ENCODE measurements around the gene NUMBL. TPM values are rescaled to one million over a fixed set of nuclear protein-coding genes. Genes with fewer than 3 reads are reported as not detected.

The NUMBL gene
- total and polyA plus RNA-seq, 2 of the 4 experiments (the other 2 are of a cell fraction): 6.3 to 29.0 TPM

GRCh38 chr19:40726279-40726678 lies 35.8 kb upstream of the NUMBL start:
- Histone ChIP-seq H4K20me1 (ENCODE audit: insufficient read depth, low read length) (peaks cover 4% of the 10 kb centered on the region; the same call in 1 of the 2 replicates), H4K91ac (ENCODE audit: insufficient read depth, low read depth, low read length) (no peak overlapping the region), H4K5ac (ENCODE audit: low read depth, low read length) (no peak overlapping the region), H3K4me2 (ENCODE audit: low read depth, low read length) (no peak overlapping the region), H2AFZ (replicated peaks; ENCODE audit: low read length, poor library complexity) (no peak overlapping the region), H3K27me3 (ENCODE audit: control insufficient read depth, insufficient read depth, low read length) (no peaks in the 10 kb centered on the region), H3K79me1 (ENCODE audit: low read depth in 1 of 2, low read length in 2 of 2) (peaks cover 30 to 55% of the 10 kb centered on the region in 2 experiments), H3K36me3 (ENCODE audit: control insufficient read depth, insufficient read depth, low read length) (peaks cover 58% of the 10 kb centered on the region), H2BK20ac (ENCODE audit: low read depth, low read length) (no peak overlapping the region), H2AK9ac (replicated peaks; ENCODE audit: low read depth, low read length, poor library complexity) (no peak overlapping the region), H4K8ac (ENCODE audit: low read depth in 2 of 2, low read length in 2 of 2) (no peak overlapping the region), H3K9me3 (ENCODE audit: control insufficient read depth, insufficient read depth, low read length) (no peaks in the 10 kb centered on the region; the same call in 1 of the 2 replicates), H3K9me1 (ENCODE audit: insufficient read depth, low read length) (peaks cover 12% of the 10 kb centered on the region; the same call in 1 of the 2 replicates), H3K18ac (ENCODE audit: low read depth, low read length) (no peak overlapping the region), H3K4ac (ENCODE audit: low read depth, low read length) (no peak overlapping the region), H2AK5ac (ENCODE audit: low read depth, low read length) (no peak overlapping the region), H3K23ac (ENCODE audit: low read depth, low read length) (no peak overlapping the region), H2BK120ac (ENCODE audit: low read depth, low read length) (no peak overlapping the region), H3K9ac (ENCODE audit: low read depth, low read length) (no peak overlapping the region), H3K27ac (ENCODE audit: insufficient read depth, low read length) (no peak overlapping the region), H3K56ac (ENCODE audit: extremely low read depth, insufficient read depth, low read length) (no peak overlapping the region), H2BK15ac (ENCODE audit: low read depth, low read length) (no peak overlapping the region), H3K14ac (replicated peaks; ENCODE audit: low read depth, low read length) (no peak overlapping the region), H3K4me3 (ENCODE audit: insufficient read depth, low read depth, low read length) (no peak overlapping the region), H2BK5ac (ENCODE audit: low read depth, low read length, poor library complexity, severe bottlenecking) (no peak overlapping the region), H3K4me1 (ENCODE audit: control insufficient read depth, insufficient read depth, low read length) (0 out of 2 replicates have a peak, but pooled peaks cover 2% of the 10 kb centered on the region)
- no CpG with 5 or more reads among the region's 4 CpGs for WGBS, 2 experiments (ENCODE audit: extremely low coverage in 2 of 2, insufficient read length in 1 of 2)
- no peak for ATAC-seq (ENCODE audit: low read depth)
- no peak for DNase-seq
- TF ChIP-seq CEBPB (IDR thresholded peaks at IDR 0.05; ENCODE audit: low read depth, low read length) (0 out of 2 replicates have a peak, but pooled peaks have one; percentile 3), BHLHE40 (IDR thresholded peaks at IDR 0.05; ENCODE audit: low read depth, low read length) (no peak), RCOR1 (IDR thresholded peaks at IDR 0.05; ENCODE audit: insufficient replicate concordance, low read length) (no peak), SMC3 (IDR thresholded peaks at IDR 0.05; ENCODE audit: low read depth, low read length) (no peak), CHD1 (IDR thresholded peaks at IDR 0.05; ENCODE audit: low read depth, low read length) (no peak)
- dilution Hi-C loops (cut with HindIII; ENCODE audit: low sequenced_read_pairs, unreplicated experiment) (no loop called here), in situ Hi-C loops (cut with MboI; ENCODE audit: low sequenced_read_pairs) (no loop called here), intact Hi-C loops (cut with micrococcal nuclease) (no loop called here)
- CTCF ChIA-PET: no interaction called here
- BruUV-seq (replicated peaks): no TSS peak
- POLR2A ChIA-PET (ENCODE audit: unreplicated experiment): no interaction called here
